GM18499 (cell line): ENCODE data around the gene PALB2.
"Not testable (repeated sequence)": the region's sequence is repeated elsewhere in the genome, so short reads cannot be mapped to it uniquely, and the experiment has no call there.

Experiments
- ATAC-seq: cut with Tn5 transposase; IDR thresholded peaks from one replicate; pipeline ENCODE4 v1.9.1; 2021; ENCODE audit warnings: moderate number of reproducible peaks; ENCODE audit not compliant: insufficient read depth, unreplicated experiment

Gene PALB2

GRCh38 chr16:23584186-23585076 is 56.7 kb downstream of the PALB2 start:
- ATAC-seq = no peak

- ATAC-seq = not testable (repeated sequence)
Measured at GRCh38 chr16:23583271-23583670, 57.8 kb downstream of the PALB2 start.

GRCh38 chr16:23581764-23582163 is 59.3 kb downstream of the PALB2 start:
- ATAC-seq = no peak

GRCh38 chr16:23580391-23580790 is 60.7 kb downstream of the PALB2 start:
- ATAC-seq = no peak

GRCh38 chr16:23579371-23579770 is 61.7 kb downstream of the PALB2 start:
- no peak for ATAC-seq

- ATAC-seq = no peak
Measured at GRCh38 chr16:23578101-23578830, 62.8 kb downstream of the PALB2 start.

GRCh38 chr16:23577493-23577892 is 63.6 kb downstream of the PALB2 start:
- ATAC-seq = no peak

- ATAC-seq = no peak
Measured at GRCh38 chr16:23575834-23576233, 65.3 kb downstream of the PALB2 start.

GRCh38 chr16:23573817-23574216 is 67.3 kb downstream of the PALB2 start:
- ATAC-seq = no peak

GRCh38 chr16:23572394-23572793 is 68.7 kb downstream of the PALB2 start:
- ATAC-seq = no peak

GRCh38 chr16:23571895-23572294 is 69.2 kb downstream of the PALB2 start:
- no peak for ATAC-seq

- ATAC-seq = no peak
Measured at GRCh38 chr16:23570992-23571632, 70.0 kb downstream of the PALB2 start.

GRCh38 chr16:23567602-23568001 is 73.5 kb downstream of the PALB2 start:
- no peak for ATAC-seq

GRCh38 chr16:23566724-23567123 is 74.4 kb downstream of the PALB2 start:
- no peak for ATAC-seq

GRCh38 chr16:23564575-23565363 is 76.3 kb downstream of the PALB2 start:
- ATAC-seq = no peak

- no peak for ATAC-seq
Measured at GRCh38 chr16:23563186-23563585, 77.9 kb downstream of the PALB2 start.

- no peak for ATAC-seq
Measured at GRCh38 chr16:23562505-23562904, 78.6 kb downstream of the PALB2 start.

- no peak for ATAC-seq
Measured at GRCh38 chr16:23561586-23561985, 79.5 kb downstream of the PALB2 start.

- ATAC-seq = no peak
Measured at GRCh38 chr16:23557779-23558702, 83.1 kb downstream of the PALB2 start.
